ENCODE measurements around the gene CSE1L.

GRCh38 chr20:49112596-49113274 is 66.6 kb downstream of the CSE1L start:
- no peak for TF ChIP-seq CTCF (IDR thresholded peaks at IDR 0.05; ENCODE audit: poor library complexity)
- no peak for TF ChIP-seq EZH2 (IDR thresholded peaks at IDR 0.05; ENCODE audit: borderline replicate concordance)
